HG03060 (cell line): ENCODE measurements around the gene DZIP1L.

Experiments
- ATAC-seq: cut with Tn5 transposase; IDR thresholded peaks from one replicate; pipeline ENCODE4 v1.9.1; 2021; ENCODE audit warnings: low read depth, moderate number of reproducible peaks; ENCODE audit not compliant: unreplicated experiment

The DZIP1L gene

DNA sequence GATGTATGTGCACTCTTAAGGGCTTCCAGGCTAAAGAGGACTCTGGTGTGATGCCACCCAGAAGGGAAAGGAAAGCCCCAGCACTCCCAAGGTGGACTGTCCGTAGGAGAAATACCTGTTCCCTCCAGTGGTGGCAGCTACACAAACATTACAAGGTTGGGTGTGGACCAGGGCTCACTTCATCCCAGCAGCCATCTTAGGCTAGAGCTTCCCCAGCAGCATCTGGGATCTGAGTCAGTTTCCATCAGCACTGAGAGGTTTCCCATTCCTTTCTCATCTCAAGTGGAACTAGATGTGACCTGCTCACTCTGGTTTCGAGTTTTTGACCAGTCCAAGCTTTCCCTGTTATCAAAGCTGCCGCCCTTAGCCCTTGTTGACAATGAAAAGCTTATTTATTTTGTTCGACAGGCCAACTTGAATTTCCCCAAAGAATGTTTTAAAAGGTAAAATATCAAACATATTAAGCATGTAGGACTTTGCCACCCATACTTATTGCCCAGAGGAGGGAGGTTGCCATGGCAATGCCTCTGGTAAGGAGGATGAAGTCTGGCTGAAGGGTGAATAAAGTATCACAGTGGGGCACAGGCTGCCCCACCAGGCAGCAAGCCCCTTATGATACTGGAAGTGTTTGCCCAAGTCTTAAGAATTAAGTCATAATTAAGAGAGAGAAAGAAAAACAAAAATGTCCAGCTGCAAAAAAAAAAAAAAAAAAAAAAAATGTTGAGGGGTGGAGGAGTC lies 76.5 kb downstream of the DZIP1L start:
- ATAC-seq = no peak

- no peak for ATAC-seq
Measured at GRCh38 chr3:138036572-138036971, 78.8 kb downstream of the DZIP1L start.

- no peak for ATAC-seq
Measured at GRCh38 chr3:138034918-138035317, 80.5 kb downstream of the DZIP1L start.

DNA sequence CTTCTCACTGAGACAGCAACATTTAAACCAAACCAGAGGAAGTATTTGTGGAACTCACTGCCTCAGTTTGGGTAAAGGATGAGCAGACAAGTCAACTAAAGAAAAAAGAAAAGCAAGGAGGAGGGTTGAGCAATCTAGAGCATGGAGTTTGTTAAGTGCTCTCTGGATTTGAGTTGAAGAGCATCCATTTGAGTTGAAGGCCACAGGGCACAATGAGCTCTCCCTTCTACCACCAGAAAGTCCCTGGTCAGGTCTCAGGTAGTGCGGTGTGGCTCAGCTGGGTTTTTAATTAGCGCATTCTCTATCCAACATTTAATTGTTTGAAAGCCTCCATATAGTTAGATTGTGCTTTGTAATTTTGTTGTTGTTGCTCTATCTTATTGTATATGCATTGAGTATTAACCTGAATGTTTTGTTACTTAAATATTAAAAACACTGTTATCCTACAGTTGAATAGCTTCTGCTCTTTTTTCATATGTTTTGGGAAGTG lies 82.2 kb downstream of the DZIP1L start:
- ATAC-seq = no peak

DNA sequence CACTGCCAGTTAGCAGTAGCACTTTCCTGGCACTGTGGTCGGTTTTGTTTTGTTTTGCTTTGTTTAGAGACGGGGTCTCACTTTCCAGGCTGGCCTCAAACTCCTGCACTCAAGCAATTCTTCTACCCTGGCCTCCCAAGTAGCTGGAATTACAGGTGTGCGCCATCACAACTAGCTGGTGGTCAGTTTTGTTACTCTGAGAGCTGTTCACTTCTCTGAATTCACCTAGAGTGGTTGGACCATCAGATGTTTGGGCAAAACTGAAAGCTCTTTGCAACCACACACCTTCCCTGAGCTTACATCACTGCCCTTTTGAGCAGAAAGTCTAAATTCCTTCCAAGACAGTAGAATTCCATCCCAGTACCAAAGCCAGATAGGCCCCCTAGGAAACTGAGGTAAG lies 82.8 kb downstream of the DZIP1L start:
- no peak for ATAC-seq

GRCh38 chr3:138031536-138031935 lies 83.9 kb downstream of the DZIP1L start:
- ATAC-seq = no peak

DNA sequence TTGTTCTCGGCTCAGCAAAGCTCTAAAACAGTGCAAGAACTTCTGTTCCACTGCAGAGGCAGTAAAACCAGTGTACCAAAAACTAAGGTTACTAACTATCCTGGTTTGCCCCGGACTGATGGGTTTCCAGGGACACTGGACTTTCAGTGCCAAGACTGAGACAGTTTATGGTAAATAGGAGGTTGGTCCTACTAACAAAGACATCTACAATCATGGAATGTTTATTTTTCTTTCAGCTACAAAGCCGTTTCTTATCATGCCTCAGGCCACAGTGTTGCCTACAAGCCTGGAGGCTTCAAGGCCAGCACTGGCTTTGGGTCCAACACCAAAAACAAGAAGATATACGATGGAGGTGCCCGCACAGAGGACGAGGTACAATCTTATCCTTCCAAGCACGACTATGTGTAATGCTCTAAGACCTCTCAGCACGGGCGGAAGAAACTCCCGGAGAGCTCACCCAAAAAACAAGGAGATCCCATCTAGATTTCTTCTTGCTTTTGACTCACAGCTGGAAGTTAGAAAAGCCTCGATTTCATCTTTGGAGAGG lies 84.6 kb downstream of the DZIP1L start:
- no peak for ATAC-seq

GRCh38 chr3:138027821-138028220 lies 87.6 kb downstream of the DZIP1L start:
- ATAC-seq = no peak

GRCh38 chr3:138025553-138025952 lies 89.9 kb downstream of the DZIP1L start:
- no peak for ATAC-seq

GRCh38 chr3:138023754-138024153 lies 91.7 kb downstream of the DZIP1L start:
- no peak for ATAC-seq

DNA sequence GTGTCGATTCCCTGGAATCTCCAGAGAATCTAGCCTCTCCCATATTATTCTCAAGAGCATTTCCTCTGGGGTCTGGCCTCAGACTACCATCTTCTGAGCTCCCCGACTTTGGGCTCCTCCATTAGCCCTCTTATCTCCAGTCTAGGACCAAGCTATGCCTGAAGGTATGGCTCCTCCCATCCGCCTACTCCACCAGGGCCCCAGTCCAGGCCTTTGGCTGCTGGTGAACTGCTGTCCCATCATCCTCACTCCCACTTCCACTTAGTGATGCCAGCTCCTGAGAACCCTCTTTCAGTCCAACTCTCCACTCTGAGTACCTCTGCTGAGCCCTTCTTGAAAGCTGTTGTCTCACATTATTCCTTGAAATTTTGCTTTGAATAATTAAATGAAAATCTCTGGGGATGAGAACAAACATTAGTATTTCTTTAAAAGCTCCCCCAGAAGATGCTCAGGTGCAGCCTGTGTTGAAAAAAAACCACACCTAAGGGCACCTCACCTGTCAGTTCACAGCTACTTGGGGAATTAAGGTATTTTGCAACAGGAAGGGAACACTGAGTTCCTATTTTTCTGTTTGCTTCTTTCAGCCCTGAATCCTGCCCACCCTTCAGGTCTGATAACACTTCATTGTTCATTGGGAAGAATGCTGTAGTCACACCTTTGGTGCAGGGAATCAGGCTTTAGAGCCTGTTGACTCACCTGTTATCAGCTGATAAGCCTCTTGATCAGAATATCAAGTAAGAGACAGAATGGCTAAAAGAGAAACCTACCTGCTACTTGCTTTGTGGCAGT lies 95.9 kb downstream of the DZIP1L start:
- no peak for ATAC-seq

- ATAC-seq = no peak
Measured at GRCh38 chr3:138016065-138016464, 99.3 kb downstream of the DZIP1L start.

GRCh38 chr3:138012526-138012925 lies 102.9 kb downstream of the DZIP1L start:
- no peak for ATAC-seq
